ENCODE data around the gene YWHAB.

DNA sequence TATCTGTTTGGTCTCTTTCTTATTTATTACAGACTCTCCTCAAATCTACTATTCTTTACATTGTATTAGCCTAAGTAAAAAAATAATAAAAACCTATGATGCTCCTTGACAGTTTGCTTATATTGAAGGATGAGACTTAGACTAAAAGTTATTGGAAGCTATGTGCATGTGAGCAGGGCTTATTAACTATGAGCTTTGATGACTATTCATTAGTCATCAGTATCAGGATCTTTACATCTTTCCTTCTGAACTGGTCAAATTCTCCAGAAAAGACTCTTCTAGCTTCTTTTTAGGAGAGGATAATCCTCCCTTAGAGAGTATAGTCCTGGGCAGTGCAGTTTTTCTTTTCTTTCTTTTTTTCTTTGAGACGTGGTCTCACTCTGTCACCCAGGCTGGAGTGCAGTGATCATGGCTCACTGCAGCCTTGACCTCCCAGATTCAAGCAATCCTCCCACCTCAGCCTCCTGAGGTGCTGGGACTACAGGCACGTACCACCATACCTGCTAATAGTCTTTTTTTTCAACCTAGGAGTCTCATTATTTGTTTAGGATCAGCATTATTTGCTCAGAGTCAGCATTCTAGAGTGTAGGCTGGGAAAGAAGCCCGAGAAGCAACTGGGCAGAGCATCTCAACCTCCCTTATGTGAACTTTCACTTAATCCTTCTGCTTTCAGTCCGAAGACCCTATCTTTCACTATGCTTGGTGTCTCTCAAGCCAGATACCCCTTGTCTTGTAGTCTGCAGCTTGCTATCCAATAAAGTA, 37.1 kb upstream of the YWHAB start:
- no peak for TF ChIP-seq EZH2phosphoT487 (IDR thresholded peaks at IDR 0.05; ENCODE audit: low read length)
- TF ChIP-seq, protein P1, sequence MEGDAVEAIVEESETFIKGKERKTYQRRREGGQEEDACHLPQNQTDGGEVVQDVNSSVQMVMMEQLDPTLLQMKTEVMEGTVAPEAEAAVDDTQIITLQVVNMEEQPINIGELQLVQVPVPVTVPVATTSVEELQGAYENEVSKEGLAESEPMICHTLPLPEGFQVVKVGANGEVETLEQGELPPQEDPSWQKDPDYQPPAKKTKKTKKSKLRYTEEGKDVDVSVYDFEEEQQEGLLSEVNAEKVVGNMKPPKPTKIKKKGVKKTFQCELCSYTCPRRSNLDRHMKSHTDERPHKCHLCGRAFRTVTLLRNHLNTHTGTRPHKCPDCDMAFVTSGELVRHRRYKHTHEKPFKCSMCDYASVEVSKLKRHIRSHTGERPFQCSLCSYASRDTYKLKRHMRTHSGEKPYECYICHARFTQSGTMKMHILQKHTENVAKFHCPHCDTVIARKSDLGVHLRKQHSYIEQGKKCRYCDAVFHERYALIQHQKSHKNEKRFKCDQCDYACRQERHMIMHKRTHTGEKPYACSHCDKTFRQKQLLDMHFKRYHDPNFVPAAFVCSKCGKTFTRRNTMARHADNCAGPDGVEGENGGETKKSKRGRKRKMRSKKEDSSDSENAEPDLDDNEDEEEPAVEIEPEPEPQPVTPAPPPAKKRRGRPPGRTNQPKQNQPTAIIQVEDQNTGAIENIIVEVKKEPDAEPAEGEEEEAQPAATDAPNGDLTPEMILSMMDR (IDR thresholded peaks at IDR 0.05; ENCODE audit: low read length), result no peak
- TF ChIP-seq EZH2 (optimal IDR thresholded peaks at IDR 0.05; ENCODE audit: low read depth, low read length), result no peak

All from MM.1S (cell line).